Ovary (tissue), 9 donors: ENCODE results near the gene UBE2C. TPM values are rescaled to one million over a fixed set of nuclear protein-coding genes. Genes with fewer than 3 reads are reported as not detected.

Experiments
- DNase-seq, 5 donors: peaks; one replicate each; pipeline ENCODE4 v3.0.0-alpha.2; 2019 to 2020
- H3K27ac ChIP-seq, 2 donors: fragments of 200-600 bp; one replicate each; pipeline versions ENCODE4 v1.5.1 to v1.8.0; 2019 to 2022
- H3K27me3 ChIP-seq: fragments of 200-600 bp; one replicate; pipeline ENCODE4 v1.8.0; 2022
- H3K36me3 ChIP-seq: fragments of 200-600 bp; sonication (generic); one replicate; pipeline ENCODE4 v1.5.1; 2019
- H3K4me1 ChIP-seq: one replicate; pipeline ENCODE4 v1.8.1; 2013; ENCODE audit warnings: mild to moderate bottlenecking, moderate library complexity; ENCODE audit not compliant: insufficient read depth
- H3K4me3 ChIP-seq: fragments of 200-600 bp; sonication (generic); one replicate; pipeline ENCODE4 v1.5.1; 2017
- H3K9me3 ChIP-seq, 2 donors: fragments of 200-600 bp in 1 of 2; sonication (generic) in 1 of 2; one replicate each; pipeline versions ENCODE4 v1.5.1 to v1.8.1; 2013 to 2019; ENCODE audit warnings: mild to moderate bottlenecking in 1 of 2, moderate library complexity in 1 of 2
- EP300 ChIP-seq: sonication (generic); formaldehyde crosslinking; IDR thresholded peaks from one replicate; pipeline ENCODE4 v1.6.1; 2017; ENCODE audit warnings: antibody characterized with exemption
- POLR2A ChIP-seq: fragments of 450-650 bp; IDR thresholded peaks from one replicate; pipeline ENCODE4 v1.6.1; 2017; ENCODE audit warnings: antibody characterized with exemption, mild to moderate bottlenecking, moderate library complexity
- WGBS, 3 donors: extraction: QIAGEN DNeasy Blood & Tissue Kit in 1 of 3; methylation state at CpG; one replicate each; pipeline versions ENCODE4 v1.1.5 to v1.1.7; 2013 to 2017; 5-methylcytosine and 5-hydroxymethylcytosine counted together
- intact Hi-C, 4 donors: fragments of 100-400 bp; cut with DNase I; formaldehyde crosslinking; loops; one replicate each; pipeline versions ENCODE4 v1.11.0 to v1.15.1; 2022 to 2023
- polyA plus RNA-seq, 2 donors: library from polyadenylated mRNA; stranded (reverse); fragments of 200-250 nt in 1 of 2; fragments of 350-450 nt in 1 of 2; fragmentation: Illumina TruSeq in 1 of 2; extraction: RNeasy Lipid Tissue Mini Kit (QIAGEN cat#74804) in 1 of 2; gene quantifications; one replicate each; pipeline ENCODE4 v1.2.3, GENCODE V29; 2013 to 2014
- total RNA-seq, 7 donors: library from RNA; depleted of rRNA in 2 of 7; stranded (reverse); fragments of >200 nt in 2 of 7; fragmentation: NEBNext Ultra II Directional in 3 of 7; extraction: Animal tissue kit (Norgen Biotek cat#: 25700) in 3 of 7; gene quantifications; one replicate each; pipeline versions ENCODE4 v1.1.0 to v1.2.4, GENCODE V29; 2016 to 2023
- TF ChIP-seq, protein P1 (sequence below), 3 donors: fragments of 450-650 bp in 2 of 3; fragments of 200-600 bp in 1 of 3; IDR thresholded peaks; one replicate each; pipeline versions ENCODE4 v1.5.1 to v1.8.0; 2016 to 2022; ENCODE audit warnings: antibody characterized with exemption in 3 of 3, mild to moderate bottlenecking in 1 of 3
- donor health status: DM: no; HTN: no; CAD: no; lungs with moderate emphysema.
- donor health status: DM: no; HTN: no; CAD: no.
- donor health status: Bipolar disorder and iron deficiency.
- donor health status: DM: yes; HTN: yes; CAD: no.
- donor health status: DM: no; HTN: no; CAD: no.
- donor health status: DM: yes; HTN: yes; CAD: no.

UBE2C gene
- total and polyA plus RNA-seq, 9 donors = 0.69 to 5.6 (median 1.6) TPM; not detected in 3

DNA sequence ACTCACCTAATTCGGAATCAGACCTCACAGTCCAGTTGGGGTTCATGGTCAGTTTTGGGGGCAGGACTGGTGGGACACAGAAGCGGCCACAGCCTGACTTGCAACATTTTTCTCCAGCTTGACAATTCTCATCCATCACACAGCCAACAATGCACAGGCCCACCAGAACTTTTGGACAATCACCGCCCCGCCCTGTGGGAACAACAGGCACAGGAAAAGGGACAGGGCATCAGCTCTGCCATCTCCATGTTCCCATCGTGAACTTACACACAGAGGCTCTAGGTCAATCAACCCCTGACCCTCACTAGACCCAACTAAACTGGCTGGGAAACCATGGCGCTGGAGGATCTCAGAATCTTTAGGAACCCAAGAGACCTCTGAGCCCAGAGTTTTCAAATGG lies 37.0 kb upstream of the UBE2C start:
- 91 to 93% (median 92%) methylated on average over 6 of the region's 6 CpGs for WGBS, 3 donors
- DNase-seq = no peak
- Histone ChIP-seq H3K4me1 (peaks cover 19% of the 10 kb centered on the region), H3K4me3 (no peak overlapping the region), H3K27ac (no peak overlapping the region), H3K9me3 (no peaks in the 10 kb centered on the region), H3K36me3 (no peaks in the 10 kb centered on the region), H3K27me3 (no peaks in the 10 kb centered on the region)
- intact Hi-C loops = loop anchor here in 2 of 4 donors (10.0 kb wide), 2 partner anchors 451 to 461 kb away; no protein-coding TSS in a partner anchor
- TF ChIP-seq POLR2A = no peak
- TF ChIP-seq, protein P1, sequence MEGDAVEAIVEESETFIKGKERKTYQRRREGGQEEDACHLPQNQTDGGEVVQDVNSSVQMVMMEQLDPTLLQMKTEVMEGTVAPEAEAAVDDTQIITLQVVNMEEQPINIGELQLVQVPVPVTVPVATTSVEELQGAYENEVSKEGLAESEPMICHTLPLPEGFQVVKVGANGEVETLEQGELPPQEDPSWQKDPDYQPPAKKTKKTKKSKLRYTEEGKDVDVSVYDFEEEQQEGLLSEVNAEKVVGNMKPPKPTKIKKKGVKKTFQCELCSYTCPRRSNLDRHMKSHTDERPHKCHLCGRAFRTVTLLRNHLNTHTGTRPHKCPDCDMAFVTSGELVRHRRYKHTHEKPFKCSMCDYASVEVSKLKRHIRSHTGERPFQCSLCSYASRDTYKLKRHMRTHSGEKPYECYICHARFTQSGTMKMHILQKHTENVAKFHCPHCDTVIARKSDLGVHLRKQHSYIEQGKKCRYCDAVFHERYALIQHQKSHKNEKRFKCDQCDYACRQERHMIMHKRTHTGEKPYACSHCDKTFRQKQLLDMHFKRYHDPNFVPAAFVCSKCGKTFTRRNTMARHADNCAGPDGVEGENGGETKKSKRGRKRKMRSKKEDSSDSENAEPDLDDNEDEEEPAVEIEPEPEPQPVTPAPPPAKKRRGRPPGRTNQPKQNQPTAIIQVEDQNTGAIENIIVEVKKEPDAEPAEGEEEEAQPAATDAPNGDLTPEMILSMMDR (IDR thresholded peaks at IDR 0.05) = no peak
- no peak for TF ChIP-seq EP300

DNA sequence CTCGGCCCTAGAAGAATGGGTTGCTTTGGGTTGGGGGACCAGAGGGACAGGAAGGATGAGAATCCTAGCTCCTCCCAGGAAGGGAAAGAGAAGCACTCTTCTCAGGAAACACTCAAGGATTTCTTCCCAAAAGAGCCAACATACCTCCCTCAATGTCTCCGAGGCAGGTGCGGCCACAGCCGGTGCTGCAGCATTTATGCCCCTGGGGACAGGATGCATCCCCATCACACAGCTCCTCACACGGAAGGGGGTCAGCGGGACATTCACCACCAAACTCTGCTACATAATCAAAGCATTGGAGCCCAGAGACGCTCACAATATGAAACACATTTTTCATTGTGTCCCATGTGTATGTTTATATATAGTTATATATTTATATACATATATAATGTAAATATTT lies 35.5 kb upstream of the UBE2C start:
- Histone ChIP-seq H3K9me3 (no peaks in the 10 kb centered on the region), H3K27ac (no peak overlapping the region), H3K27me3 (no peaks in the 10 kb centered on the region), H3K4me1 (peaks cover 22% of the 10 kb centered on the region), H3K4me3 (no peak overlapping the region), H3K36me3 (no peaks in the 10 kb centered on the region)
- 83 to 90% (median 85%) methylated on average over 7 of the region's 7 CpGs for WGBS, 3 donors
- TF ChIP-seq, protein P1 (IDR thresholded peaks at IDR 0.05) = no peak
- TF ChIP-seq EP300 = no peak
- TF ChIP-seq POLR2A = no peak
- intact Hi-C loops = loop anchor here in 2 of 4 donors (10.0 kb wide), 2 partner anchors 452 to 462 kb away; no protein-coding TSS in a partner anchor
- no peak for DNase-seq

DNA sequence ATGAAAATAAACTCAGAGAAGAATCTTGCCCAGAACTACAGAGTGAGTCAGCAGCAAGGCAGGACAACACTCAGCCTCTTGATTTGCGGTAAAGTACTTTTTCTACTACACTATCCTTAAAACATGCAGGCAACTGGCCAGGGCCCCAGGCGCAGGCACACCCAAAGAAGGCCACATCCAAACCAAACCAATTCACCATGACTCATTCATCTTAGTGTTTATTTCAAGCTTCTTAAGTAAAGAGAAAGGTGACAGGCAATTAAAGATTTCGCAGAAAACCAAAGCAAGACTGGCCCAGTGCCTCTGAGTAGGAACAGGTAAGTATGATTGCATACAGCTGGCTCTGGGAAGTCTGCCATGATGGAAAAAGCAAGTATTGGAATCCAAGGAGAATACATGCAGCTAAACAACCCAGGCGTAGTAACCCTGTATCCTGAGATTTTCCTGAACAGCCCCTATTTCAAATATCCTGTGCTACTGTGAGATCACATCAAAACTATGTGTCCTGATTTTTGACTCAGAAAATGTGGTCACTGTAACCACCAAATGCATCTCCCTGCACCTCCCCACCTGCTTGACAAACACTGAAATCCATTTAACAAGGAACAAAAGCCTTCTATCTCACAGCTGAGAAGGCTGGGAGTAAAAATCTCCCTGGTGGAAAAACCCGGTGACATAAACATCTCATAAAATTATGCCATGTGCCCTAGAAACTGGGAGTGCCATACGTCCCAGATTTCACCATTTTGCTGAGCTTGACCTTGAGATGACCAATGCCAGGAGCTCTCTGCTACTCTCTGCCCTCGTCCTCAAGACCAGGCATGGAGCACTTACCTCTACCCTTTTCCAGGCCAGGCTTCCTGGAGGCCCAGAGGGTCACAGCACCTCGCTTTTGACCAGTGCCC lies 33.2 kb upstream of the UBE2C start:
- Histone ChIP-seq H3K27me3 (no peaks in the 10 kb centered on the region), H3K27ac (peak overlapping the region; percentile 50 to 66), H3K9me3 (no peaks in the 10 kb centered on the region), H3K4me1 (peaks cover 24% of the 10 kb centered on the region), H3K4me3 (no peak overlapping the region), H3K36me3 (no peaks in the 10 kb centered on the region)
- 37 to 40% (median 38%) methylated on average over 8 of the region's 8 CpGs for WGBS, 3 donors
- intact Hi-C loops = loop anchor here in 2 of 4 donors (10.0 kb wide), 2 partner anchors 454 to 464 kb away; no protein-coding TSS in a partner anchor
- TF ChIP-seq EP300 (peak; percentile 50), POLR2A (no peak)
- DNase-seq = peak; percentile 86 to 92 (median 90)

DNA sequence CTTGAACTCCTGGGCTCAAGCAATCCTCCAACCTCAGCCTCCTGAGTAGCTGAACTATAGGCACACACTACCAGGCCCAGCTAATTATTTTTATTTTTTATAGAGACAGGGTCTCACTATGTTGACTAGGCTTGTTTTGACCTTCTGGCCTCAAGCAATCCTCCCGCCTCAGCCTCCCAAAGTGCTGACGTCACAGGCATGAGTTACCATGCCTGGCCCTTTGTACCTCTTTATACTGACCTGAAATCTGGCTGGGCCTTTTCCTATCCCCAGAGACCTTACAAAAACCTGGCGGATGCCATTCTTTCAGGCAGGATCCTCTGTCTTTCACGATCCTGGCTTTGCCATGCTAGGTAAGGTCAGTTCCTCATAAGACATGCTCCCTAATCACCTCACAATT lies 32.3 kb upstream of the UBE2C start:
- Histone ChIP-seq H3K36me3 (no peaks in the 10 kb centered on the region), H3K9me3 (no peaks in the 10 kb centered on the region), H3K27ac (peak overlapping the region; percentile 50 to 66), H3K4me3 (no peak overlapping the region), H3K4me1 (peaks cover 24% of the 10 kb centered on the region), H3K27me3 (no peaks in the 10 kb centered on the region)
- TF ChIP-seq EP300 (no peak), POLR2A (no peak)
- TF ChIP-seq, protein P1 (IDR thresholded peaks at IDR 0.05) = no peak
- 58 to 78% (median 62%) methylated on average over 4 of the region's 4 CpGs for WGBS, 3 donors
- intact Hi-C loops = no loop called here
- no peak for DNase-seq
